Measurements from ENCODE around the gene ZFAND2A. TPM values are rescaled to one million over a fixed set of nuclear protein-coding genes. Genes with fewer than 3 reads are reported as not detected.
A peak's percentile ranks its signal among the peaks of the same experiment; 100 is the strongest.

ZFAND2A gene
- total RNA-seq, 1 experiment from 2014 or later, result 13.7 TPM

- no CpG with 5 or more reads among the region's 29 CpGs for WGBS (ENCODE audit: extremely low coverage, insufficient read length, low lambda C conversion rate)
- no peak overlapping the region for H2BK120ac ChIP-seq (ENCODE audit: low read depth, low read length, poor library complexity, severe bottlenecking)
- Mint-ChIP-seq H3K4me1 (peaks cover 0 to 3% of the 10 kb centered on the region in 2 experiments; a peak in 2 of 4 replicates), H3K27me3 (ENCODE audit: low read depth) (peaks cover 22% of the 10 kb centered on the region), H3K9me3 (peaks cover 18 to 21% of the 10 kb centered on the region in 2 experiments), H3K27ac (no peak overlapping the region), H3K36me3 (ENCODE audit: insufficient read depth in 1 of 3, low read depth in 3 of 3) (peaks cover 0 to 1% (median 0%) of the 10 kb centered on the region in 3 experiments; a peak in 1 of 7 replicates), H3K4me3 (no peak overlapping the region)
- no peak overlapping the region for H2AFZ ChIP-seq (ENCODE audit: low read length)
- no peak overlapping the region for H4K5ac ChIP-seq (ENCODE audit: insufficient read length, low read depth, low read length)
- no peak overlapping the region for H4K91ac ChIP-seq (ENCODE audit: insufficient read length, low read depth, low read length)
- peak overlapping the region; percentile 71 for H4K8ac ChIP-seq (replicated peaks; ENCODE audit: insufficient read length, low read depth, low read length)
- no peak overlapping the region for H3K4ac ChIP-seq (ENCODE audit: low read depth, low read length)
- no peaks in the 10 kb centered on the region for H3K9me3 ChIP-seq (ENCODE audit: control insufficient read depth, low read depth, low read length)
- H3K27ac ChIP-seq (ENCODE audit: insufficient read length, low read depth, low read length), result no peak overlapping the region
- no peaks in the 10 kb centered on the region for H3K23me2 ChIP-seq (ENCODE audit: insufficient read length, low read depth, low read length, poor library complexity, severe bottlenecking)
- no peak overlapping the region; the same call in 1 of the 2 replicates for H2BK15ac ChIP-seq (ENCODE audit: low read depth, low read length)
- no peak overlapping the region for H3K23ac ChIP-seq (ENCODE audit: insufficient read length, low read depth, low read length)
- no peak overlapping the region for H2BK12ac ChIP-seq (ENCODE audit: insufficient read length, low read depth, low read length)
- no peak overlapping the region for H3K14ac ChIP-seq (ENCODE audit: insufficient read depth, low read length)
- no peak for TF ChIP-seq CTCF (conservative IDR thresholded peaks at IDR 0.05)
- H2BK5ac ChIP-seq (ENCODE audit: insufficient read length, low read length), result no peak overlapping the region
- H2AK5ac ChIP-seq (ENCODE audit: insufficient read length, low read length), result no peak overlapping the region
- H2BK20ac ChIP-seq (ENCODE audit: low read depth, low read length, poor library complexity, severe bottlenecking), result no peak overlapping the region
- H3T11ph ChIP-seq (ENCODE audit: low read length), result no peak overlapping the region
- H4K20me1 ChIP-seq (ENCODE audit: control insufficient read depth, insufficient read depth, insufficient read length), result no peaks in the 10 kb centered on the region
- no peaks in the 10 kb centered on the region for H3K79me2 ChIP-seq (ENCODE audit: insufficient read depth, low read length)
- no peak for DNase-seq
- no peaks in the 10 kb centered on the region for H3K79me1 ChIP-seq (ENCODE audit: insufficient read depth, low read depth, low read length, poor library complexity, severe bottlenecking)
- H3K4me1 ChIP-seq (ENCODE audit: insufficient read depth, low read length), result no peaks in the 10 kb centered on the region
- H3K56ac ChIP-seq (ENCODE audit: insufficient read length, low read depth, low read length), result no peak overlapping the region
- H3K18ac ChIP-seq (ENCODE audit: insufficient read length, low read depth, low read length), result no peak overlapping the region
- no peak overlapping the region for H3K4me2 ChIP-seq (ENCODE audit: insufficient read depth, insufficient read length, low read length)
- no peaks in the 10 kb centered on the region for H3K27me3 ChIP-seq (ENCODE audit: insufficient read depth, low read length)
- no peak overlapping the region for H3K9ac ChIP-seq (ENCODE audit: extremely low read depth, insufficient read length, low read length)
Measured at GRCh38 chr7:1174881-1175596, 15.0 kb upstream of the ZFAND2A start.

Measured in H9 (cell line).